ENCODE measurements around the gene TPMT. TPM values are rescaled to one million over a fixed set of nuclear protein-coding genes. Genes with fewer than 3 reads are reported as not detected.
A peak's percentile ranks its signal among the peaks of the same experiment; 100 is the strongest.

The TPMT gene
- total and polyA plus RNA-seq, 12 donors: 13.3 to 87.2 (median 20.1) TPM

DNA sequence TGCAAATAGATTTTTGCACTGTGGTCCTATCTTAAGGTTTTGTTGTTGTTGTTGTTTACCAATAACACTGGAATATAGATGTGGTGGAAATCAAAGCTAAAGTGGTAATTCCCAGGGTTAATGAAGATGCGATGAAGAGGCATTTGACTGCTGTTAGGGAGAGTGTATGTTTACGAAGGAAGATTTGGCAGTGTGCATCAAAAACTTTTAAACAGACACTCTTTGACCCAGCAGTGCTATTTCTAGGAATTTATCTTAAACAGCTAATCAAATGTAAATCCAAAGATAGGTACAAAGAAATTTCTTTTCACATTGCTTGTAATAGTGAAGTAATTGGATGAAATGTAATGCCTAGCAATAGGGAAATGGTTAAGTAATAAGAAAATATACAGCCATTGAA, 34.3 kb upstream of the TPMT start:
- H3K27ac ChIP-seq: no peak overlapping the region
- H3K4me1 ChIP-seq (replicated peaks in 1 of 2): no peaks in the 10 kb centered on the region
- no peaks in the 10 kb centered on the region for H3K9me3 ChIP-seq (replicated peaks in 1 of 3)
- no peaks in the 10 kb centered on the region for H3K27me3 ChIP-seq
- DNase-seq: no peak
- intact Hi-C loops (cut with DNase I): no loop called here
- 72 to 97% (median 94%) methylated on average over 2 of the region's 2 CpGs for WGBS, 4 donors
- no peaks in the 10 kb centered on the region for H3K36me3 ChIP-seq (replicated peaks in 1 of 2)
- no peak overlapping the region for H3K4me3 ChIP-seq
- TF ChIP-seq, protein P1, sequence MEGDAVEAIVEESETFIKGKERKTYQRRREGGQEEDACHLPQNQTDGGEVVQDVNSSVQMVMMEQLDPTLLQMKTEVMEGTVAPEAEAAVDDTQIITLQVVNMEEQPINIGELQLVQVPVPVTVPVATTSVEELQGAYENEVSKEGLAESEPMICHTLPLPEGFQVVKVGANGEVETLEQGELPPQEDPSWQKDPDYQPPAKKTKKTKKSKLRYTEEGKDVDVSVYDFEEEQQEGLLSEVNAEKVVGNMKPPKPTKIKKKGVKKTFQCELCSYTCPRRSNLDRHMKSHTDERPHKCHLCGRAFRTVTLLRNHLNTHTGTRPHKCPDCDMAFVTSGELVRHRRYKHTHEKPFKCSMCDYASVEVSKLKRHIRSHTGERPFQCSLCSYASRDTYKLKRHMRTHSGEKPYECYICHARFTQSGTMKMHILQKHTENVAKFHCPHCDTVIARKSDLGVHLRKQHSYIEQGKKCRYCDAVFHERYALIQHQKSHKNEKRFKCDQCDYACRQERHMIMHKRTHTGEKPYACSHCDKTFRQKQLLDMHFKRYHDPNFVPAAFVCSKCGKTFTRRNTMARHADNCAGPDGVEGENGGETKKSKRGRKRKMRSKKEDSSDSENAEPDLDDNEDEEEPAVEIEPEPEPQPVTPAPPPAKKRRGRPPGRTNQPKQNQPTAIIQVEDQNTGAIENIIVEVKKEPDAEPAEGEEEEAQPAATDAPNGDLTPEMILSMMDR (IDR thresholded peaks at IDR 0.05): no peak
- TF ChIP-seq POLR2A (IDR thresholded peaks at IDR 0.05): no peak

DNA sequence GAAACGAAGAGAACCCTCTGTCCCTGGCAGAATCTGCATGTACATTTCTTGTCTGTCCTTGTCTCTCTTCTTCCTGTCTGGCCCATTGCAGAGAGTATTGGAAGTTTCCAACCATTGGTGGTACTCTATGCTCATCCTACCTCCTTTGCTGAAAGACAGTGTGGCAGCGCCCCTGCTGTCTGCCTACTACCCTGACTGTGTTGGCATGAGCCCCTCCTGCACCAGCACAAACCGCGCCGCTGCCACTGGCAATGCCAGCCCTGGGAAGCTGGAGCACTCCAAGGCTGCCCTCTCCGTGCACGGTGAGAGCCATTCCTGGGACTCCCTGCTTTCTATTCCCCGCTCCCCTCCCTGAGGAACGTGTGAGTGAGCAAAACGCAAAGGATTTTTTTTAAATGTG, 32.8 kb upstream of the TPMT start:
- peak in 4 of 7 donors; percentile 11 to 54 (median 38) for DNase-seq
- WGBS, 4 donors: 82 to 92% (median 89%) methylated on average over 9 to 10 of the region's 10 CpGs
- no peak overlapping the region for H3K4me3 ChIP-seq
- H3K27ac ChIP-seq: no peak overlapping the region
- H3K36me3 ChIP-seq (replicated peaks in 1 of 2): no peaks in the 10 kb centered on the region
- intact Hi-C loops (cut with DNase I): no loop called here
- TF ChIP-seq, protein P1 (IDR thresholded peaks at IDR 0.05): no peak
- no peak for TF ChIP-seq POLR2A (IDR thresholded peaks at IDR 0.05)
- no peaks in the 10 kb centered on the region for H3K27me3 ChIP-seq
- no peaks in the 10 kb centered on the region for H3K4me1 ChIP-seq (replicated peaks in 1 of 2)
- no peaks in the 10 kb centered on the region for H3K9me3 ChIP-seq (replicated peaks in 1 of 3)

DNA sequence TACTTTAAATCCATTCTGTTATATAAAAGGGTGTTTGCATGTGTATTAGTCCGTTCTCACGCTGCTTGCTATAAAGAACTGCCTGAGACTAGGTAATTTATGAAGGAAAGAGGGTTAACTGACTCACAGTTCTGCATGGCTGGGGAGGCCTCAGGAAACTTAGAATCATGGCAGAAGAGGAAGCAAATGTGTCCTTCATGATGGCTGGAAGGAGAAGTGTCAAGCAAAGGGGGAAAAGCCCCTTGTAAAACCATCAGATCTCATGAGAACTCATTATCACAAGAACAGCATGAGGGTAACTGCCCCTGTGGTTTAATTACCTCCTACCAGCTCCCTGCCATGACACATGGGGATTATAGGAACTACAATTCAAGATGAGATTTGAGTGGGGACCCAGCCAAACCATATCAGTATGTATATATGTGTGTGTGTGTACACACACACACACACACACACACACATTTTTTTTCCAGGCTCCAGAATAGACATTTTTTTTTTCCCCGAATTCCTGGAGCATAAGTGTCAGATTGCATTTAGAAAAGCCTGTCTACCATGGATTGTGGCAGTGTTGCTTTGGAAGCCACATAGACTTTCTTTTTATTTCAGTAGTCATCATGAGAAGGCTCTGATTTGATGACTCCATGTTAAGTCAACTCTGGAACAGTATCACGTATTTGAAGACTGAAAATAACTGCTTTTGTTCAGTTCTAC, 31.8 kb upstream of the TPMT start:
- no peaks in the 10 kb centered on the region for H3K36me3 ChIP-seq (replicated peaks in 1 of 2)
- H3K27me3 ChIP-seq: no peaks in the 10 kb centered on the region
- no peaks in the 10 kb centered on the region for H3K9me3 ChIP-seq (replicated peaks in 1 of 3)
- TF ChIP-seq, protein P1 (IDR thresholded peaks at IDR 0.05): no peak
- no peak for TF ChIP-seq POLR2A (IDR thresholded peaks at IDR 0.05)
- 79 to 90% (median 84%) methylated on average over 4 of the region's 4 CpGs for WGBS, 4 donors
- H3K4me1 ChIP-seq (replicated peaks in 1 of 2): no peaks in the 10 kb centered on the region
- no peak overlapping the region for H3K4me3 ChIP-seq
- intact Hi-C loops (cut with DNase I): no loop called here
- no peak for DNase-seq
- no peak overlapping the region for H3K27ac ChIP-seq

DNA sequence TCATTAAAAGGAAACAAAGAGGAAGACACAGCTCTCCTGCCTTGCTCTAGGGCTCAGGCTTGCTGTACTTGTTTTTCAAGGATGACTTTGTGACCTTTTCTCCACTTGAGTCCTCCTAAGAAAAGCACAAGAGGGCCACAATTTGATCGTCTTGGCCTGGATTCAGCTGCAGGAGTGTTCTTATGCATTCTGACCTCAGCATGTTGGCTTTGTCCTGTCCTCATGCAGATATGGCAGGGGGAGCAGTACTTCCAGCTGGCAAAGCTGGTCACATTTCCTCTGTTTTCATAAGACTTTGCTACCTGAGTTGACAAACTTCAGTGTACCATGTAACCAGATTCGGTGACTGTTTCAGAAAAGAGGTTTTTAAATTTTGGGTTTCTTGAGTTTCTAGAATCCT, 31.2 kb upstream of the TPMT start:
- 49 to 58% (median 52%) methylated on average over 2 of the region's 2 CpGs for WGBS, 4 donors
- intact Hi-C loops (cut with DNase I): no loop called here
- H3K9me3 ChIP-seq (replicated peaks in 1 of 3): no peaks in the 10 kb centered on the region
- no peaks in the 10 kb centered on the region for H3K36me3 ChIP-seq (replicated peaks in 1 of 2)
- TF ChIP-seq POLR2A (IDR thresholded peaks at IDR 0.05): no peak
- TF ChIP-seq, protein P1 (IDR thresholded peaks at IDR 0.05): no peak
- no peaks in the 10 kb centered on the region for H3K27me3 ChIP-seq
- H3K4me3 ChIP-seq: no peak overlapping the region
- H3K27ac ChIP-seq: no peak overlapping the region
- no peaks in the 10 kb centered on the region for H3K4me1 ChIP-seq (replicated peaks in 1 of 2)
- DNase-seq: no peak
